ENCODE results near the gene TTLL6. TPM values are rescaled to one million over a fixed set of nuclear protein-coding genes. Genes with fewer than 3 reads are reported as not detected.

The TTLL6 gene
- total and polyA plus RNA-seq, 2 of the 8 experiments (the other 6 are each of a cell fraction or from before 2014, with no cell fraction given), result 2.6 to 4.3 TPM

GRCh38 chr17:48738424-48738802 is 78.6 kb downstream of the TTLL6 start:
- H4K8ac ChIP-seq (ENCODE audit: extremely low read depth, insufficient read depth, low read length), result no peak overlapping the region
- H3K18ac ChIP-seq (ENCODE audit: extremely low read depth, low read length), result no peak overlapping the region
- H3K79me1 ChIP-seq (ENCODE audit: low read depth, low read length), result no peaks in the 10 kb centered on the region
- H4K91ac ChIP-seq (replicated peaks; ENCODE audit: insufficient read length, low read length), result no peak overlapping the region
- H2AK5ac ChIP-seq (ENCODE audit: low read depth, low read length), result no peak overlapping the region
- H2BK20ac ChIP-seq (ENCODE audit: low read length), result no peak overlapping the region
- no peak overlapping the region for H3K56ac ChIP-seq (replicated peaks; ENCODE audit: insufficient read length, low read depth, low read length)
- H3K4me3 ChIP-seq (ENCODE audit: extremely low read depth in 1 of 4, insufficient read depth in 2 of 4, low read depth in 3 of 4, low read length in 4 of 4), result no peak overlapping the region
- no peak for DNase-seq (ENCODE audit: low read depth in 1 of 2, low spot score in 2 of 2)
- peaks cover 0 to 5% (median 0%) of the 10 kb centered on the region in 4 experiments; a peak in 1 of 8 replicates for H3K36me3 ChIP-seq (ENCODE audit: control insufficient read depth in 2 of 4, insufficient read depth in 4 of 4, low read length in 3 of 4)
- H4K5ac ChIP-seq (ENCODE audit: insufficient read length, low read depth, low read length), result no peak overlapping the region
- TF ChIP-seq CTBP2 (IDR thresholded peaks at IDR 0.05; ENCODE audit: borderline replicate concordance, insufficient read depth, insufficient read length, low read length), result no peak
- no peak for TF ChIP-seq BCL11A (IDR thresholded peaks at IDR 0.05; ENCODE audit: low read depth in 2 of 2, low read length in 2 of 2)
- no peak for TF ChIP-seq KDM5A (IDR thresholded peaks at IDR 0.05; ENCODE audit: low read length)
- TF ChIP-seq MAX (IDR thresholded peaks at IDR 0.05), result no peak
- no peak for TF ChIP-seq TEAD4 (IDR thresholded peaks at IDR 0.05; ENCODE audit: low read depth, low read length)
- no peak for TF ChIP-seq EP300 (IDR thresholded peaks at IDR 0.05; ENCODE audit: borderline replicate concordance in 1 of 2, low read depth in 2 of 2, low read length in 2 of 2)
- no peak for TF ChIP-seq TBP (IDR thresholded peaks at IDR 0.05; ENCODE audit: low read depth, low read length)
- no peak overlapping the region for H3K27ac ChIP-seq (ENCODE audit: low read depth, low read length)
- H3K9me3 ChIP-seq (ENCODE audit: insufficient read depth in 2 of 2, low read depth in 1 of 2, low read length in 1 of 2), result no peaks in the 10 kb centered on the region
- CTCF ChIA-PET (ENCODE audit: partially characterized antibody), result interaction anchor here (0.9 to 10.1 kb wide), 12 partner anchors 9 to 129 kb away, joined by 3 to 145 read pairs (median 4); partner anchors contain the start of genes HOXB13, PRAC1 and PRAC2
- H4K20me1 ChIP-seq (replicated peaks in 1 of 2; ENCODE audit: control insufficient read depth in 1 of 2, insufficient read depth in 2 of 2, low read length in 2 of 2), result peaks cover 16 to 26% of the 10 kb centered on the region in 2 experiments
- WGBS, 2 experiments (ENCODE audit: extremely low coverage in 1 of 2, insufficient coverage in 1 of 2, insufficient read length in 1 of 2, insufficient replicate concordance in 2 of 2, low coverage in 1 of 2, low lambda C conversion rate in 2 of 2, missing lambda C conversion rate in 1 of 2), result 9% methylated on average over 11 of the region's 11 CpGs; no CpG with 5 or more reads in 1 of the 2 experiments
- H3K4me2 ChIP-seq (ENCODE audit: insufficient read depth in 1 of 2, low read depth in 2 of 2, low read length in 2 of 2), result no peak overlapping the region
- H2BK5ac ChIP-seq (ENCODE audit: low read depth, low read length), result no peak overlapping the region
- H3K4me1 ChIP-seq (replicated peaks in 1 of 4; ENCODE audit: control insufficient read depth in 3 of 4, insufficient read depth in 4 of 4, low read length in 3 of 4), result no peaks in the 10 kb centered on the region; a peak in 2 of 7 replicates
- no peak overlapping the region for H3K23ac ChIP-seq (ENCODE audit: insufficient read length)
- no peak for FAIRE-seq
- H3K27me3 ChIP-seq (replicated peaks in 1 of 4; ENCODE audit: control insufficient read depth in 3 of 4, extremely low read depth in 1 of 4, insufficient read depth in 3 of 4, low read length in 3 of 4), result peaks cover 89 to 100% (median 100%) of the 10 kb centered on the region in 4 experiments
- H2AFZ ChIP-seq (ENCODE audit: low read length), result no peak overlapping the region
- H2BK15ac ChIP-seq (ENCODE audit: low read length), result no peak overlapping the region
- POLR2A ChIA-PET (ENCODE audit: partially characterized antibody), result interaction anchor here (0.7 to 1.2 kb wide), 4 partner anchors 9 to 258 kb away, joined by 3 read pairs; no protein-coding TSS in a partner anchor
- no peak overlapping the region for H3K14ac ChIP-seq (ENCODE audit: insufficient read length)
- H2BK12ac ChIP-seq (ENCODE audit: low read depth, low read length), result no peak overlapping the region
- H2BK120ac ChIP-seq (replicated peaks; ENCODE audit: low read depth, low read length), result no peak overlapping the region
- H3K79me2 ChIP-seq (ENCODE audit: control insufficient read depth in 1 of 2, insufficient read depth in 2 of 2, low read length in 2 of 2), result no peaks in the 10 kb centered on the region
- H3K4ac ChIP-seq (replicated peaks; ENCODE audit: insufficient read length, low read depth, low read length), result no peak overlapping the region
- no peak overlapping the region for H3K9ac ChIP-seq (replicated peaks in 1 of 4; ENCODE audit: extremely low read depth in 1 of 4, low read depth in 3 of 4, low read length in 3 of 4)
- H3K23me2 ChIP-seq (ENCODE audit: low read depth, low read length), result no peaks in the 10 kb centered on the region
